ENCODE measurements around the gene TRAIP.

GRCh38 chr3:49780080-49780974 lies 76.0 kb downstream of the TRAIP start:
- TF ChIP-seq CTCF (IDR thresholded peaks at IDR 0.05) (no peak), EZH2 (IDR thresholded peaks at IDR 0.05; ENCODE audit: borderline replicate concordance, insufficient read depth, low read depth, low read length, poor library complexity, severe bottlenecking) (no peak)
